H1 (cell line): ENCODE results near the gene CKS1B.
A peak's percentile ranks its signal among the peaks of the same experiment; 100 is the strongest.

Experiments
- ATF3 ChIP-seq: IDR thresholded peaks from 2 replicates; pipeline ENCODE4 v1.6.1; 2011; ENCODE audit warnings: low read depth, mild to moderate bottlenecking, low read length; ENCODE audit not compliant: insufficient read depth
- BCL11A ChIP-seq, 2 experiments: IDR thresholded peaks; one replicate each; pipeline ENCODE4 v1.6.1; 2011; ENCODE audit warnings: low read depth in 2 of 2, low read length in 2 of 2, mild to moderate bottlenecking in 2 of 2
- CBX5 ChIP-seq: fragments of 300-800, 300-1000 bp; sonication (generic); IDR thresholded peaks from 2 replicates; pipeline ENCODE4 v1.7.1; 2016; ENCODE audit warnings: antibody characterized with exemption, low read length, low read depth
- CEBPB ChIP-seq: IDR thresholded peaks from 2 replicates; pipeline ENCODE4 v1.6.1; 2012; ENCODE audit warnings: low read depth, low read length
- CTCF ChIP-seq, 3 experiments: IDR thresholded peaks; 1 replicate in 2 of 3; 2 replicates in 1 of 3; pipeline versions ENCODE4 v1.5.1 to v1.6.1; 2011; ENCODE audit warnings: low read length in 3 of 3, mild to moderate bottlenecking in 3 of 3, inconsistent platforms in 2 of 3, low read depth in 1 of 3, moderate library complexity in 1 of 3; ENCODE audit not compliant: insufficient read depth in 1 of 3; ENCODE audit errors: control extremely low read depth in 1 of 3
- EZH2 ChIP-seq: fragments of 200-600 bp; sonication (generic); IDR thresholded peaks from 2 replicates; pipeline ENCODE4 v1.7.1; 2012; ENCODE audit warnings: low read depth, mild to moderate bottlenecking, moderate library complexity, low read length, inconsistent platforms; ENCODE audit not compliant: severe bottlenecking
- JUN ChIP-seq: IDR thresholded peaks from 2 replicates; pipeline ENCODE4 v1.6.1; 2011; ENCODE audit warnings: low read depth, mild to moderate bottlenecking, improper control_type of control experiment, low read length
- KDM1A ChIP-seq: fragments of 200-600, 300-600 bp; sonication (generic); IDR thresholded peaks from 2 replicates; pipeline ENCODE4 v1.7.1; 2016; ENCODE audit warnings: mild to moderate bottlenecking, low read length, borderline replicate concordance
- POLR2A ChIP-seq, 2 experiments: IDR thresholded peaks; 1 replicate in 1 of 2; 2 replicates in 1 of 2; pipeline ENCODE4 v1.6.1; 2011; ENCODE audit warnings: low read depth in 2 of 2, low read length in 2 of 2, mild to moderate bottlenecking in 2 of 2; ENCODE audit errors: control extremely low read depth in 1 of 2
- POLR2AphosphoS5 ChIP-seq: IDR thresholded peaks from 2 replicates; pipeline ENCODE4 v1.6.1; 2011; ENCODE audit warnings: low read depth, low read length
- RNF2 ChIP-seq: fragments of 200-900, 300-1000 bp; sonication (generic); IDR thresholded peaks from 2 replicates; pipeline ENCODE4 v1.7.1; 2016; ENCODE audit warnings: borderline replicate concordance, low read depth, mild to moderate bottlenecking, antibody characterized with exemption, low read length; ENCODE audit not compliant: poor library complexity, severe bottlenecking; ENCODE audit errors: missing control alignments
- SUZ12 ChIP-seq: fragments of 200-600 bp; sonication (generic); IDR thresholded peaks from 2 replicates; pipeline ENCODE4 v1.6.1; 2012; ENCODE audit warnings: mild to moderate bottlenecking, inconsistent platforms, low read length, moderate library complexity, mixed read lengths
- TAF1 ChIP-seq: IDR thresholded peaks from 2 replicates; pipeline ENCODE4 v1.6.1; 2011; ENCODE audit warnings: mild to moderate bottlenecking, low read depth, low read length

- peak; percentile 37 to 55 (median 53) for TF ChIP-seq CTCF (IDR thresholded peaks at IDR 0.05; ENCODE audit: control extremely low read depth in 1 of 3, insufficient read depth in 1 of 3, low read depth in 1 of 3, low read length in 3 of 3)
- TF ChIP-seq RNF2: no peak
- TF ChIP-seq ATF3: no peak
- no peak for TF ChIP-seq KDM1A
- peak; percentile 92 for TF ChIP-seq POLR2AphosphoS5
- no peak for TF ChIP-seq CEBPB
- TF ChIP-seq CBX5: no peak
- TF ChIP-seq TAF1: peak; percentile 86
- TF ChIP-seq EZH2: no peak
- TF ChIP-seq POLR2A (IDR thresholded peaks at IDR 0.05; ENCODE audit: control extremely low read depth in 1 of 2, low read depth in 2 of 2, low read length in 2 of 2): peak; percentile 85 to 90
- TF ChIP-seq JUN: no peak
- TF ChIP-seq BCL11A (IDR thresholded peaks at IDR 0.05; ENCODE audit: low read depth in 2 of 2, low read length in 2 of 2): no peak
- TF ChIP-seq SUZ12: no peak
Measured at GRCh38 chr1:154961207-154962155, 13.0 kb upstream of the CKS1B start, which contains the start of gene PYGO2.
